ENCODE measurements around the gene MELTF. TPM values are rescaled to one million over a fixed set of nuclear protein-coding genes. Genes with fewer than 3 reads are reported as not detected.
A peak's percentile ranks its signal among the peaks of the same experiment; 100 is the strongest.

The MELTF gene
- polyA plus RNA-seq, 3 donors = 0.34 to 2.8 (median 0.36) TPM

DNA sequence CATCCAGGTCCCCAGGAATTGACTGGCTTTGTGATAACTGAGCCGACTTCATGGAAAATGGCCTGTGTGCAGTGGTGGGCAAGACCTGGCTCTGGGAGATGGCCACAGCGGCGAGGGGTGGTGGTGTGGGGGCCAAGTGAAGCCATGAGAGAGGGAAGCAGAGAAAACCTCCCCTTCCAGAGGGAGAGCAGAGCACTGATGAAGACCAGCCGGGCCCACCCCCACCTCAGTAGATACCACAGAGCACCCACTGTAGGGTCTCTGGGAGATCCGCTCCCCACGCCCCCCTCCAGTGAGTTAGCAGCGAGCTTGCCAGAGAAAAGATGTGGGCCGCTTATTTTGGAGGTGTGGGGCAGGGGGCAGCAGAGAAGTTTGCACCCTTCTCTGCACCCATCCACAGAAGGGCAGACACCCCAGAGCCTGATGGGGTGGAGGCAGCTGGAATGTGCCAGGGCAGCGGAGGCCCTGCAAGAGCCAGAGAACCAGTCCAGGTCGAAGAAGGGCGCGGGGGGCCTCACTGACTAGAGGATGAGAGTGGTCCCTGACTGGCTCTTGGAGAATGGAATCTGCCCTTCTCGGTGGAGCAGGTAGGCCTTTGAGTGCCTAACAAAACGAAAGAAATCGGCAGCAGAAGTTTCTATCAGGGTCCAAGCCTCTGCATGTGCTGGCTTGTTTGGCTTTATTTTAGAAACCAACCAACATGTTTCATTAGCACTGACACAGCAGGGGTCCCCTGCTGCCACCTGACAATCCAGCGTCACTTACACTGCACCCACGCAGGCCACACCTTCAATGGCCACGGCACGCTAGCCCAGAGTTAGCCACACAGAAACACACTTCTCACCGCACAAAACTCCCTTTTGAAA lies 28.3 kb downstream of the MELTF start:
- Histone ChIP-seq H2AFZ (ENCODE audit: insufficient read depth, low read depth, low read length, poor library complexity, severe bottlenecking) (peak overlapping the region; percentile 97), H3K27me3 (ENCODE audit: control insufficient read depth in 2 of 2, insufficient read depth in 2 of 2, low read length in 2 of 2) (peaks cover 0 to 12% of the 10 kb centered on the region in 2 donors), H4K20me1 (ENCODE audit: insufficient read depth, low read length) (no peaks in the 10 kb centered on the region), H3K9me3 (replicated peaks in 1 of 2; ENCODE audit: control insufficient read depth in 1 of 2, insufficient read depth in 1 of 2, low read length in 2 of 2) (no peaks in the 10 kb centered on the region), H3K36me3 (replicated peaks in 1 of 2; ENCODE audit: control insufficient read depth in 1 of 2, insufficient read depth in 2 of 2, low read length in 2 of 2) (no peaks in the 10 kb centered on the region), H3K79me2 (ENCODE audit: insufficient read depth, low read length) (no peaks in the 10 kb centered on the region), H3K27ac (ENCODE audit: low read depth in 1 of 2, low read length in 2 of 2) (no peak overlapping the region), H3K4me3 (replicated peaks in 1 of 3; ENCODE audit: low read depth in 2 of 3, low read length in 3 of 3) (peak overlapping the region in 2 of 3 experiments; percentile 39 to 78), H3K4me1 (ENCODE audit: control insufficient read depth in 1 of 2, insufficient read depth in 2 of 2, low read length in 2 of 2) (peaks cover 12 to 21% of the 10 kb centered on the region in 2 donors), H3K9ac (ENCODE audit: insufficient read depth, low read length, poor library complexity, severe bottlenecking) (no peak overlapping the region), H3K4me2 (replicated peaks; ENCODE audit: extremely low read depth, low read length, poor library complexity, severe bottlenecking) (peak overlapping the region; percentile 88)
- TF ChIP-seq CTCF (IDR thresholded peaks at IDR 0.05) = no peak
- Mint-ChIP-seq H3K4me3 (peak overlapping the region; percentile 56 to 83), H3K4me1 (peaks cover 10% of the 10 kb centered on the region), H3K36me3 (peaks cover 0 to 4% of the 10 kb centered on the region in 2 donors), H3K9me3 (peaks cover 0 to 6% (median 0%) of the 10 kb centered on the region in 7 donors), H3K27ac (peak overlapping the region in 1 of 7 donors; percentile 62), H3K27me3 (ENCODE audit: low read depth in 3 of 3) (peaks cover 10 to 17% (median 13%) of the 10 kb centered on the region in 3 donors)
- WGBS (ENCODE audit: insufficient coverage) = 92% methylated on average over 10 of the region's 20 CpGs
- no peak for DNase-seq
- intact Hi-C loops (cut with micrococcal nuclease) = no loop called here

- Histone ChIP-seq H3K4me1 (ENCODE audit: control insufficient read depth in 1 of 2, insufficient read depth in 2 of 2, low read length in 2 of 2) (peaks cover 12 to 21% of the 10 kb centered on the region in 2 donors), H3K9ac (ENCODE audit: insufficient read depth, low read length, poor library complexity, severe bottlenecking) (no peak overlapping the region), H2AFZ (ENCODE audit: insufficient read depth, low read depth, low read length, poor library complexity, severe bottlenecking) (no peak overlapping the region), H3K9me3 (replicated peaks in 1 of 2; ENCODE audit: control insufficient read depth in 1 of 2, insufficient read depth in 1 of 2, low read length in 2 of 2) (no peaks in the 10 kb centered on the region), H3K27ac (ENCODE audit: low read depth in 1 of 2, low read length in 2 of 2) (no peak overlapping the region), H3K27me3 (ENCODE audit: control insufficient read depth in 2 of 2, insufficient read depth in 2 of 2, low read length in 2 of 2) (peaks cover 0 to 12% of the 10 kb centered on the region in 2 donors), H3K36me3 (replicated peaks in 1 of 2; ENCODE audit: control insufficient read depth in 1 of 2, insufficient read depth in 2 of 2, low read length in 2 of 2) (no peaks in the 10 kb centered on the region), H3K79me2 (ENCODE audit: insufficient read depth, low read length) (no peaks in the 10 kb centered on the region), H3K4me3 (replicated peaks in 1 of 3; ENCODE audit: low read depth in 2 of 3, low read length in 3 of 3) (no peak overlapping the region), H3K4me2 (replicated peaks; ENCODE audit: extremely low read depth, low read length, poor library complexity, severe bottlenecking) (no peak overlapping the region), H4K20me1 (ENCODE audit: insufficient read depth, low read length) (no peaks in the 10 kb centered on the region)
- Mint-ChIP-seq H3K27ac (peak overlapping the region in 1 of 7 donors; percentile 46), H3K9me3 (peaks cover 0 to 6% (median 0%) of the 10 kb centered on the region in 7 donors), H3K4me3 (no peak overlapping the region), H3K27me3 (ENCODE audit: low read depth in 3 of 3) (peaks cover 10 to 17% (median 13%) of the 10 kb centered on the region in 3 donors), H3K4me1 (peaks cover 10% of the 10 kb centered on the region), H3K36me3 (peaks cover 0 to 4% of the 10 kb centered on the region in 2 donors)
- WGBS (ENCODE audit: insufficient coverage) = 57% methylated on average over 4 of the region's 5 CpGs
- DNase-seq = peak; percentile 21 to 61 (median 33)
- TF ChIP-seq CTCF (IDR thresholded peaks at IDR 0.05) = no peak
- intact Hi-C loops (cut with micrococcal nuclease) = no loop called here
These were observed 29.4 kb downstream of the MELTF start for GRCh38 chr3:197000211-197000610.

All from CD14-positive monocyte (primary cell).